22Rv1 (cell line): ENCODE measurements around the gene CNR2.

Experiments
- ZFX ChIP-seq: fragments of 450-650 bp; IDR thresholded peaks from 2 replicates; pipeline ENCODE4 v1.6.1; 2017; ENCODE audit warnings: antibody characterized with exemption, borderline replicate concordance
- TF ChIP-seq, protein P1 (sequence below): fragments of 450-650 bp; IDR thresholded peaks from 2 replicates; pipeline ENCODE4 v1.5.1; 2017; ENCODE audit warnings: mild to moderate bottlenecking

DNA sequence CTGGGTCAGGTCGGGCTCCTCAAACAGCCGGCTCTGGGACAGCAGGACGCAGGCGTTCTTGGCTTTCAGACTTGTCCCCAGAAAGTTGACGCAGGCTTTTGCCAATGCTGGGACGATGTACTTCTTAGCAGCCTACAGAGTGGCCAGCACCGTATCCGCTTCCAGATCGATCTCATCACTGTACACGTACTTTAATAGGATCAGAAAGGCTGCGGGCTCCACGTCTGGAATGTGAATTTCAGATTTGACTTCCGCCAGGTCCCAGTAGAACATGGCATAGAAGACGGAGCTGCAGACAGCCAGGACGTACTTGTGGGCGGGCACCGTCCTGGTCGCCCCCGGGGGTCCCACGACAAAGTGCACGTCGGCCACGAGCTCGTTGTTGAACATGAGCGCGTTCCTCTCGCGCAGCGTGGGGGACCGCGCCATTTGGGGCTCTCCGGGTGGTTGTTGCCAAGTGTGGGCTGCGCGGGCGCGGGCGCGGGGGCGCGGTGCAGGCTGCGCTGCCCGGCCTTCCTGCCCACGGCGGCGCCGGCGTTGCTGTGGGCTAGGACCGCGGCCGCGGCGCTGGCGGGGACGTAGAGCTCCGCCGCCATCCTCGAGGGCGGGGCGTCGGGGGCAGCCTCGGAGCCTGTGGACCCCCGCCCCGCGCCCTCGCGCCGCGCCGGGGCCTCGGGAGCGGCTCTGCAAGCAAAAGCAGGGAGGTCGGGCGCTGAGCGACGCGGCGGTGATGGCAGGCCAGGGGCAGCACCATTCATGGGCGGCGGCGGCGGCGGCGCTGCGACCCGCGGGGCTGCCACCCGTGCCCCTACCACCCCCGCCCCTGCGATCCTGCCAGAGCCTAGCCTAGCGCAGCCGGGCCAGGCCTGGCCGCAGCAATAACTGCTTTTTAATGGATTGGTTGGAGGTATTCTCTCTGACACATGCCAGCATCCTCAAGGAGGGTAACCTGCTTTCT lies 10.6 kb downstream of the CNR2 start:
- TF ChIP-seq, protein P1, sequence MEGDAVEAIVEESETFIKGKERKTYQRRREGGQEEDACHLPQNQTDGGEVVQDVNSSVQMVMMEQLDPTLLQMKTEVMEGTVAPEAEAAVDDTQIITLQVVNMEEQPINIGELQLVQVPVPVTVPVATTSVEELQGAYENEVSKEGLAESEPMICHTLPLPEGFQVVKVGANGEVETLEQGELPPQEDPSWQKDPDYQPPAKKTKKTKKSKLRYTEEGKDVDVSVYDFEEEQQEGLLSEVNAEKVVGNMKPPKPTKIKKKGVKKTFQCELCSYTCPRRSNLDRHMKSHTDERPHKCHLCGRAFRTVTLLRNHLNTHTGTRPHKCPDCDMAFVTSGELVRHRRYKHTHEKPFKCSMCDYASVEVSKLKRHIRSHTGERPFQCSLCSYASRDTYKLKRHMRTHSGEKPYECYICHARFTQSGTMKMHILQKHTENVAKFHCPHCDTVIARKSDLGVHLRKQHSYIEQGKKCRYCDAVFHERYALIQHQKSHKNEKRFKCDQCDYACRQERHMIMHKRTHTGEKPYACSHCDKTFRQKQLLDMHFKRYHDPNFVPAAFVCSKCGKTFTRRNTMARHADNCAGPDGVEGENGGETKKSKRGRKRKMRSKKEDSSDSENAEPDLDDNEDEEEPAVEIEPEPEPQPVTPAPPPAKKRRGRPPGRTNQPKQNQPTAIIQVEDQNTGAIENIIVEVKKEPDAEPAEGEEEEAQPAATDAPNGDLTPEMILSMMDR: no peak
- no peak for TF ChIP-seq ZFX
